Nucleus accumbens (tissue), 56 donors: ENCODE measurements around the gene FAM199X.

Experiments
- DNase-seq, 56 donors: peaks; one replicate each; lab custom pipeline; 2025; lab: John Stamatoyannopoulos, UW

Gene FAM199X

DNA sequence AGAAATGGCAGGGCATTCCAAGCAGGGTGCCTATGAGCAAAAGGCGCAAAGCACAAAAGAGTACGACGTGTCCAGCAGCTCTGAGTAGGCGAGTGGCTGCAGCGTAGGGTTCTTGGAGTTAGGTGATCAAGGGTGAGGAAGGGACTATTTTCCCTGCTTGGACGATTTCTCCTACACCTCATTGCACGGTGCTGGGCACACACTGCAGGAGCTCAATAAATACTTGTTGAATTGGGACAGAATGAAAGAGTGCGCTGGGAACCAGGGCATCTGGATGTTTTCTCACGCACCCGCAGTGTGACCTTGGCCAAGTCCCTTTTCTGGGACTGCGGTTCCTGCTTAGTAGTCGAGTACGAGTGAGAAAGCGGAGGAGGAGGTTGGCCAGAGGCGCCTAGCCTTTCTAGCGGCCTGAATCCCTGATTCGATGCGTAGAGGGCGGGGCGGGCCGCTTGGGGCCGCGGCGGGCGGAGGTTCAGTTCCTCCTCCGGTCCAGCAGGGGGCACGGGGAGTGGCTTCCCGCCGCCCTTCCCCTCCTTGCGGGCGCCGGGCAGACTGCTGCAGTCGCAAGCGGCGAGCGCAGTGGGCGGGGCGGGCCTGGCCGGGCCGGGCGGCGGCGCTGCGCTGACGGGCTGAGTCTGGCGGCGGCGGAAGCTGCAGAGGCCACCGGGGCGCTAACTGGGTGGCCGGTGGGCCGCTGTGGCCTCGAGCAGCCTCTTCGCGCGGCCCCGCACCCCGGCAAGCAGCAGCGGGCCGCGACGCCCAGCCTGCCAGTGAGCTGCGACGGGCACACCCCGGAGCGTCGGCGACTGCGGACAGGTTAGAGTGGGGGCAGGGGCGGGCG is at the start of gene FAM199X:
FAM199X (plus strand) TSS at position 560 of the 841 bp plus-strand sequence. CDS start 333 bp downstream, outside the sequence.
- peak in 55 of 56 donors; percentile 12 to 88 (median 69) for DNase-seq

DNA sequence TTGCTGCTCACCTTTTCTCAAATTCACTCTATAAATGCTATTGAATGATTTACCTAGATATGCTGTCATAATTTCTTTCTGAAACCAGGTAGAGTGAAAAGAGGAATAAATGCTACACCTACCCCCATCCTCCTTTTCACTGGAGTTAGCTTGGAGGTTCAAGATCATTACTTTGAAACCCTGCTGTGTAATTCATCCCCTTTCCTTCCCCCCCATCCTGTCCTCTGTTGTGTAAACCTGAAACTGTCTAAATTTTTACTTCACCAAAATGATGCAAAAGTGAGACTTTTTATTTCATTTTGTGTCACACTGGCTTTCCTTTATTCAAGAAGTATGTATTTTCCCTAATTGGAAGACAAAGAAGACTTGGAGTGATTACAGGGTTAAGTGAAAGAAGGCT is 48.5 kb upstream of the FAM199X start:
- no peak for DNase-seq

DNA sequence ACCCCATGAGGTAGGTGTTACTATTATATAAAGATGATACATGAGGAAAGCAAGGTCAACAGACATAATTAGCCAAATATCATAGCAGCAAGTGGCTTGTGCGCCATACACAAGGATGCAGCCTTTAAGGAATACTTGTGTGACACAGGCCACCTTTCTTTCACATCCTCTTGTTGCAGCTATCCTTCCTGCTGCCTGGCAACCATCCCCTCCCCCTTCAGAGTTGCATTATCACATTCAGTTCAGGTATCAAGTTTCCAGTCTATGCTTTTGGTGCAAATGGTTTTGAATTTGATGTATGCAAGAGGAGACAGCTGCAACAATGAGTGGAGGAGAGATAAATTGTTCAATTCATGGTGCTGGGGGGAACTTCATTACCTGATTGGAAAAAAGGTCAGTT is 47.5 kb upstream of the FAM199X start:
- no peak for DNase-seq

DNA sequence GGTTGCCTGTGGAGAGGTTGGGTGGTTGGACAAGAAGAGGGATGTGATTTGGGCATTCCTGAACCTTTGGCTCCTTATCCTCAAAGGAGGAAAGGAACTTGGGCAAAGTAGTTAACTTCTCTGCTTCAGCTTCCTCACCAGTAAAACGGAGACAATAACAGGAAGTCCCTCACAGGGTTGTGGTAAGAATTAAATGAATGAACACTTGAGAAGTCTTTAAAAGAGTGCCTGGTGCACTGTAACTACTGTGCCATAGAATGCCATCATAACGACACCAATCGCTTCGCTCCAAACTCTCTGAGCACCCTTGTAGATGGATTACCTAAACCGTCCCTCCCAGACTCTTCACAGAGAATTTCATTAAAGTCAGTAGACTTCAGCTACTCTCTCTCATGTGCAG is 43.4 kb upstream of the FAM199X start:
- no peak for DNase-seq

DNA sequence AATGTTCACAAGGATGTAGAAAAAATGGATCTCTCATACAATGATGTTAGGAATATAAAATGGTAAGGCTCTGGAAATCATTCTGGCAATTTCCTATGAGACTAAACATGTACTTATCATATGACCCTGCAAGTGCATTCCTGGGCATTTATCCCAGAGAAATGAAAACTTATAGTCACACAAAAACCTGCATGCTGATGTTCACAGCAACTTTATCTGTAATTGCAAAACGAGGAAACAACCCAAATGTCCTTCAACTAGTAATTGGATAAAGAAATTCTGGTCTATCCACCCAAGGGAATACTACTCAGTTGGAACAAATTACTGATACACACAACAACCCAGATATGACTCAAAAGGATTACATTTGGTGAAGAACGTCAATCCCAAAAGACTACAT is 39.4 kb upstream of the FAM199X start:
- DNase-seq: no peak

DNA sequence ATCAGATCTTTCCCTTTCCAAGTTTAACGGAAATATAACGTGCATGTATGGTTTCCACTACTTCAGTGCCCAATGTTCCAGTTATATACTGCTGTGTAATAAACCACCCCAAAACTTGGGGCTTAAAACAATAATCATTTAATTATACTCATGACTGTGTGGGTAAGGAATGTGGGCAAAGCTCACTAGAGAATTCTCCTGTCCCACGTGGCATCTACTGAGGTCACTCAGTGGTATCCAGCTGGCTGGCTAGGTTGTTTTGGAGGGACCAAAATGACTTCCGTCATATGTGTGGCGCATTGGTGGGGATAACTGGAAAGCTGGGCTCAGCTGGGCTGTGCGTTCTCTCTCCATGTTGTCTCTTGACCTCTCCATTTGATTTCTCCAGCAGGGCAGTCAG is 35.4 kb upstream of the FAM199X start:
- DNase-seq: no peak

DNA sequence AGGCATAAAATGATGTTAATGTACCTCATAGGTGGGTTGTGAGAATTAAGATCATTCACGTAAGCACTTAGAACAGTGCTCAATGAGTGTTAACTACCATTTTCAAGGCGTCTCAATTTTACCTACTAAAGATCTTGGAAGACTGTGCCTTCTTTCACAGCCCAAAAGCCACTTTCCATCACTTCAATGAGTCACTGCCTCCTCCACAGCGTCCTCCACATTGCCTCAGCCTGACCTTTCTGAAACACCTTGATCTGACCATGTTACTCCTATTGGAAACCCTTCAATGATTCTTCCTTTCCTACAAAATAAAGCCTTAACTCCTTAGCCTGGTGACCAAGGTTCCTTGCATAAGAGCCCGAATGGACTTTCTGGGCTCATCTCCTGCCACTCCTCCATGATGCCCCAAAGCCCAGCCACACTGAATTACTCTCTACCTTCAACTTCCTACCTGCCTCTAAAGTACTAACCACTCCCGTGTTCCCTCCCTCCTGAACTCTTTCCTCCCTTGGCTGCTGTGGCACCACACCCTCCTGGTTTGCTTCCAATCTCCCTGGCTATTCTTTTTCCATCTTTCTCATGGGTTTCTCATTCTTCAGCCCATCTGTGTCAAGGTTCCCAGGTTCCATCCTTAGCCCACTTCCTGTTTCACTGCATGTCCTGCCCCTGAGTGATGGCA is 31.5 kb upstream of the FAM199X start:
- no peak for DNase-seq

DNA sequence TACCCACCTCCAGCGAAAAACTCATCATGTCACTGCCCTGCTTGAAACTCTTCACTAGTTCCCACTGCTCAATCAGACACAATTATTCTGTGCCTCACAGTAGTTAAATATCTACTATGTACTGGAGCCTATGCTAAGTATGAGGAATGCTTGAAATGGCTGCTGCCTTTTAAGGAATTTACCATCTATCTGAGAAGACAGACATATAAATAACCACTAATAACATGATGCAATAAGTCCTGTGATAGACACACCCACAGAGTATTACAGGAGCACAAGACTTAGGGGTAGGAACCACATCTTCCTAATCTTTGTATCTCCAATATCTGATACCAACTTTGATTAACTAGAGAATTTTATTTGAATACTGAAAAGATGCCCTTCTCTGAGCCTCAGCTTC is 30.6 kb upstream of the FAM199X start:
- no peak for DNase-seq

DNA sequence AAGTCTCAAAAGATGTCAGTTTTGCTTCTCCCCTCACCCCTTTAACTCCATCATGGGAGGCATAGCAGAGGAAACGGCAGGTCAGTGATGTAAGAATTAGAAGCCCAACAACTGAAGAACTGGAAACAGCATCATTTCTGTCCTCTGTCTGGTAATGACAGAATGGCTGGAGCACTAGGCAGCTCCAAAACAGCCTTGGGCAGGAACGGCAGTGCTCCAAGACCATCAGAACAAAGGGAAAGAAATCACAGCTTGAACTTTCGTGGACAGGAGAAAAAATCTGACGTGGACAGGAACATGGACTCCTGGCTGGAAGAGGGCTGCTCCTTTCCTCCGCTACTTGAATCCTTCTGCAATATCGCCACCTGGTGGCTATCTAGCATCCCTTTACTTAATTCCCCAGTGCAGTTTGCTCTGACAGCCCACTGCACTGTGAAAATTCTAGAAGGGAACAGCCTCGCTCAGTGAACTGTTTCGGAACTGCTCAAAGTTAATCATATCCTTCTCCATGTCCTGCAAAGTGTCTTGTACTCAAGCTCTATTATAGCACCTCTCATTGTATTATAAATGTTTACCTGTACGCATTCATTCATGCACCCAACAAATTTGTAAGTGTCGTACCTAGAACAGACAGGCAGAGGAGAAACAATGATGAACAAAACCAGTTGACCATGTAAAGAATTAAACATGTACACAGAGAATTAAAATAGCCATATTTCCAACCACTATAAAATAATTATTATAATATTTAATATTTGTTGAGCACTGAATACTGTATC is 29.8 kb upstream of the FAM199X start:
- peak in 52 of 56 donors; percentile 2 to 83 (median 38) for DNase-seq

DNA sequence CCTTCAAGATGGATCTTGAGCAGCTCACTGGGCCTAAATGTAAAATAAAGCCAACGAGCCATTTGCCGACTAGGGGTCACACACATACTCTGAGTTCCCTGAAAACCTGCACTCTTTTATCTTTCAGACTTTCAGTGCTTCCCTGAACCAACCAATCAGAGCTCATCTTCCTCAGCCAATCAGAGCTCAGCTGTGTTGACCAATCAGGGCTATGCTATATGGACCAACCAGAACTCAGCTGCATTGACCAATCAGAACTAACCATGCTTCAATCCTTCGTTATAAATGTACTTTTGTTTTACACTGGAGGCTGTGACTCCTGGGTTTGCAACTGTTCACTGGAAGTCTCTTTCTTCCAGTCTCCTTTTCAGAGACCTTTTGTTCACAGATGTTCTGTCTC is 28.8 kb upstream of the FAM199X start:
- peak in 2 of 56 donors; percentile 10 to 15 for DNase-seq

DNA sequence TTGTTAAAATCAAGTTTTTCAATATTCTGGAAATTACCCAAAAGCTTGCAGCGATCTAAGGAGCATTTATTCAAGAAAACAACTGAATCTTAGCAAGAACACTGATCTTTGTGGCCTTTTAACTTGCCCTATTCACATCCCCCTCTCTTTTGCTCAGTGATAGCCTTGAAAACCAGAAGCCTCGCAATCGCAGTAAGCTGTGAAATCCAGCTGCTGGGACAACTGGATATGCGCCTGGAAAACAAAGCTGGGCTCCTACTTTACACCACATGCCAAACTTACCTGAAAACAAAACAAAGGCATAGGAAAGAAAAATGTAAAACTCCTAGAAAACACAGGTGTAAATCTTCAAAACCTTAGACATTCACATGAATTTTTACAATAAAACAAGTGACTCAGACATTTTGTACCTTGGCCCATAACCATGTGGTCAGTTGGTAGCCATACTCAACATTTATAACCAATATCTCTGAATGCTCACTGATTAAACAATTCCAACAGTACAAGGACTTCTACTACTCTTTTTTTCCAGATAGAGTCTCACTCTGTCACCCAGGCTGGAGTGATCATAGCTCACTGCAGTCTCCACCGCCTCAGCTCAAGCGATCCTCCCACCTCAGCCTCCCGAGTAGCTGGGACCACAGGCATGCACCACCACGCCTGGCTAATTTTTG is 25.0 kb upstream of the FAM199X start:
- no peak for DNase-seq

DNA sequence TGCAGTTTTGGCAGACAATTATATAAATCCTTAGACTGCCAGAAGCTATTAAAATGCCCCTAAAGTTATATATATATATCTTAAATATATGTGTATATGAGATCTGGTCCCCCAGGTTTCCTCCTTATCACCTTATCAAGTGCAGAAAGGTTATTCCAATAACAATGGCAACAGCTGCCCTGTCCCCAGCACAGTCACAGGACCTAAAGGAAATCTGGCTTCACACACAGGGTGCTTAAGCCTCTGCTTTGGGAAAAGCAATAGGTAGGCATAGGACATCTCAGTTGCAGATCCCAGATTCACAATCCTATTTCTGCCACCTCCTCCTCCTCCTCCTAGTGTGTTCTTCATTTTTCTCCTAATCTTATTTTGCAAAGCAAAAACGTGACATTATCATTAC is 15.2 kb upstream of the FAM199X start:
- DNase-seq: no peak

DNA sequence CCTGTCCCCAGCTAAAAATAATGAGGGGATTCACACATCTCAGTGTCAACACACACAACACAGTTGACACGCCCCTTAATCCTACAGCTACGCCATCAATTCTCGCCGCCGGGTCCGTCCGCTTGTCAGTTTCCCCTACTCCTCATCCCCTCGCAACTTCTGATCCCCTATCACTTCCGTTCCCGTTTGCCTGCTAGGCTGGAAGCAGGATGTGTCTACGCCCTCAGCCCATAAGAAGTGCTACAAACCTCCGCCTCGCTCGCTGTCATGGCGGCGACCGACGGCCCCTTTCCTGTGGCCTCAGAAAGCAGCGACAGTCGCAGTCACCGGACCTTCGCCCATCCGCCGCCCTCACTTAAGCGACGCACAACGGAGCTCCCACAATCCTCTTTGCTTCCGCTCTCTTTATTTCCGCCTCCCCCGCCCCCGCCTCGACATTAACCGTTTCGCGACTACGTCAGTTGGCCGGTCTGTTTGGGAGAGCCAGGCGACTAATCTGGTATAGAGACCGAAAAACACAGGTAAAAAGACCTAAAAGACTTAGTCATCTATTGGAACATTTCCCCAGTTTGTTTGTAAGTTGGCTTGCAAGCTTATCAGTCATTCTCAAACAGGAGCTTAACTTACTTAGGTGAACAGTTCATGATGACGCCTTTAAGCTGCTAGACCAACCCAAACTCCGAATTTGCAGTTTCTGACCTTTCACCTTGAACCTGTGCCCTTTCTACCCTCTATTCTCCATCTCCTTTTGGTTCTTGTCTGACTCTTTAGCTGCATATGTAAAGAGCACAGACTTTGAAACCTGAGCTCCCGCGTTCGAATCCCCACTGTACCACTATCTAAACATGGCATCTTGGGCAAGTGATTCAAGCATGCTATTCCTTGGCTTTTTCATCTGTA is 9.4 kb upstream of the FAM199X start, which contains the start of gene SLC25A53:
SLC25A53 (minus strand) TSS at position 380 of the 900 bp plus-strand sequence. CDS start 51,752 bp downstream, outside the sequence.
- DNase-seq: peak; percentile 20 to 89 (median 71)

DNA sequence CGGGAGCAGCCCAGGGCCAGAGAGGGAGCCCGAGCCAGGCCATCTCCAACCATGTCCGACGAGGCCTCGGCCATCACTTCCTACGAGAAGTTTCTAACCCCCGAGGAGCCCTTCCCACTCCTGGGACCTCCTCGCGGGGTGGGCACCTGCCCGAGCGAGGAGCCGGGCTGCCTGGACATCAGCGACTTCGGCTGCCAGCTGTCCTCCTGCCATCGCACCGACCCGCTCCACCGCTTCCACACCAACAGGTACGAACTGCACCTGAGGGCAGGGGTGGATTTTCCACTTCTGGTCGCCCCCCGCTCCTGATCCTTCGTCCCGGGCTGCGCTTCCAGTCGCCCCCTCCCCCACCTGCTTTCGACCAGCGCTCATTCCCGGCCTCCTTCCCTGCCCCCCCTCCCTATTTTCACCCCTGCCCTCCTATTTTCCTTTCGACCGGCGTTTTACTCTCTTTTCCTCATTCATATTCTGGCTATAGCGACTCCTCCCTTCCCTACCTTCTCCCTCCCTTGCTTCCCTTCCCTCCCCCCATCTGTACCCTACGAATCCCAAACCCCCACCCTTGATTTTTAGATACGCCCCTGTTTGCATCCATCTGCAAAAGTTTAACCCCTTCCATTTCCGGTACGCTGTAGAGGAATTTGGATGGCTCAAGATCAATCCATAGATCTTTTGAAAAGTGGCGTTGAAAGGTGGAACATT is 633 bp downstream of the FAM199X start:
- peak in 10 of 56 donors; percentile 4 to 32 (median 22) for DNase-seq

DNA sequence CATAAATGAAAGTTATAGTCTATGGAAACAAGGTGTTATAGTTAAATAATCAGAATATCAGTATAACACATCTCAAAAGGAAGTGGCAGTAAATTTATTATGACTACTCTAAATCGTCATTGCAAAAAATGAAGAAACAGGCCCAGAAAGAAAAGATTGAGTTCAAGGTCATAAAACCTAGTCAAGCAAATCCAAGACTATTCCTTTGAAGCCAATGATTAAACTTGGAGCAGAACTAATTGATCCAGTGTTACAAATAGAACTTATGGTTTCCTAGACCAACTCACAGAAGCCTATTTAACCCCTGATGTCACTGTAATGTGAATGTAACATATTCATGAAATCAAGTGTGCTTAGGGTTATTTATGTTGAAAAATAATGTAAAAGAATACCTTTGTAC is 1.9 kb downstream of the FAM199X start:
- DNase-seq: no peak

DNA sequence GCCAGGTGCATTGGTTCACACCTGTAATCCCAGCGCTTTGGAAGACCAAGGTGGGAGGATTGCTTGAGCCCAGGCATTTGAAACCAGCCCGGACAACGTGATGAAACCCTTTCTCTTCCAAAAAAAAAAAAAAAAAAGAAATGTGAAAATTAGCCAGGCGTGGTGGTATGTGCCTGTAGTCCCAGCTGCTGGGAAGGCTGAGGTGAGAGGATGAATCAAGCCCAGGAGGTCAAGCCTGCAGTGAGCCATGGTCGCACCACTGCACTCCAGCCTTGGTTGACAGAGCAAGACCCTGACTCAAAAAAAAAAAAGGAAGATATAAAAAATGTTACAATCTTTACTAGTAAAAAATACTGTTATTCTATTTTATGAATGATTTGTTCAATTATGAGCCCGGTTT is 5.9 kb downstream of the FAM199X start:
- no peak for DNase-seq

DNA sequence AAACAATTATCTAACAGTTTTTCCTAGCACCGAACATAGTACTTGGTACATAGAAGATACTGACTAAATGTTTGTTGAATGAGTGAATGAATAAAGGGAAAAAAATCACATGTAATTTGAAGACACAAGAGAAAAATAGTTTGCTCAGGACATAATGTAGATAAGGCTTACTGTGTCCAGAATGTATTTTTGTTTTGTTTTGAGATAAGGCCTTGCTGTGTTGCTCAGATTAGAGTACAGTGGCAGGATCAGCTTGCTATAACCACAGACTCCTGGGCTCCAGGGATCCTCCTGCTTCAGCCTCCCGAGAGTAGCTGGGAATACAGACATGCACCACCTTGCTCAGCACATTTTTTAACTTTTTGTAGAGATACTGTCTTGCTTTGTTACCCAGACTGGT is 6.5 kb downstream of the FAM199X start:
- no peak for DNase-seq

DNA sequence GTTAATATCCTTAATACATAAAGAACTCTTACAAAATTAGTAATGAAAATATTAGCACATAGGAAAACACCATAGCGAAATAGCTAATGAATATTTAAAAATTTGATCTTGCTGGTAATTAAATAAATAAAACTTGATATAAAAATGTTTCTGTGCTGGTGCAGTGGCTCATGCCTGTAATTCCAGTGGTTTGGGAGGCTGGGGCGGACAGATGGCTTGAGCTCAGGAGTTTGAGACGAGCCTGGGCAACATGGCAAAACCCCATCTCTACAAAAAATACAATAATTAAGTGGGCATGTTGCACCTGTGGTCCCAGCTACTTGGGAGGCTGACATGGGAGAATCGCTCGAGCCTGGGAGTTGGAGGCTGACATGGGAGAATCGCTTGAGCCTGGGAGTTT is 7.6 kb downstream of the FAM199X start:
- no peak for DNase-seq

DNA sequence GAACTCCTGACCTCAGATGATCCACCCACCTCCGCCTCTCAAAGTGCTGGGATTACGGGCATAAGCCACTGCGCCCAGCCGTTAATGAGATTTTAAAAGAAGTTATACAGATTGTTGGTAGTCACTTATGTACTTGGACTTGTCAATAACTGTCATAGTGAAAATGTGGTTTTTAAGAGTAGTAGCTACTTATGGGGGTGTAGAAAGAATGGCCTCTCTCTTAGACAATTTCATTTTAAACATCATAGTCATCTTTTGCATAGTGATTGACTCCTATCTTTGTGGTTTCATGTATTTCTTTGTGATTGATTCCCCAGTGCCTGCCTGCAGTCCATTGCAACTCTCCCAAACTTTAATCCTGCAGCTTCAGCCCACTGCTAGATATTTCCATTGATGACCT is 17.4 kb downstream of the FAM199X start:
- no peak for DNase-seq
